Measurements from ENCODE around the gene WNT10A.

DNA sequence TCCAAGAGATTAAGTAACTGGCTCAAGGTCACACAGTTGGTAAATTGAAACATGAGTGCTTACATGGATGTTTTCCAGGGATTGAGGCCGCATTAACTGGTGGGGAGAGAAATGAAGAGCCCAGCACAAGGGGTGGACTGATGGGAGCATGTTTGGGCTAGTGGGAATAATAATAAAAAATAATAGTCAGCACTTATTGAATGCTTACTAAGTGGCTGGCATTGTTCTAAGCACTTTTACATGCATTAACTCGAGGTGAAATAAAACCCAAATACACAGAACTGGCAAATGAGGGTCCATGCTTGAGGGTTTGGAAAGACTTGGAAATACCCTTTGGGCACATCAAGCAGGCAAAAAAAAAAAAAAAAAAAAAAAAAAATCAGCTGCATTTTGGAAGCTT, 44.8 kb downstream of the WNT10A start:
- TF ChIP-seq, protein P1, sequence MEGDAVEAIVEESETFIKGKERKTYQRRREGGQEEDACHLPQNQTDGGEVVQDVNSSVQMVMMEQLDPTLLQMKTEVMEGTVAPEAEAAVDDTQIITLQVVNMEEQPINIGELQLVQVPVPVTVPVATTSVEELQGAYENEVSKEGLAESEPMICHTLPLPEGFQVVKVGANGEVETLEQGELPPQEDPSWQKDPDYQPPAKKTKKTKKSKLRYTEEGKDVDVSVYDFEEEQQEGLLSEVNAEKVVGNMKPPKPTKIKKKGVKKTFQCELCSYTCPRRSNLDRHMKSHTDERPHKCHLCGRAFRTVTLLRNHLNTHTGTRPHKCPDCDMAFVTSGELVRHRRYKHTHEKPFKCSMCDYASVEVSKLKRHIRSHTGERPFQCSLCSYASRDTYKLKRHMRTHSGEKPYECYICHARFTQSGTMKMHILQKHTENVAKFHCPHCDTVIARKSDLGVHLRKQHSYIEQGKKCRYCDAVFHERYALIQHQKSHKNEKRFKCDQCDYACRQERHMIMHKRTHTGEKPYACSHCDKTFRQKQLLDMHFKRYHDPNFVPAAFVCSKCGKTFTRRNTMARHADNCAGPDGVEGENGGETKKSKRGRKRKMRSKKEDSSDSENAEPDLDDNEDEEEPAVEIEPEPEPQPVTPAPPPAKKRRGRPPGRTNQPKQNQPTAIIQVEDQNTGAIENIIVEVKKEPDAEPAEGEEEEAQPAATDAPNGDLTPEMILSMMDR (IDR thresholded peaks at IDR 0.05), result no peak
- TF ChIP-seq POLR2A (IDR thresholded peaks at IDR 0.05), result no peak
- no peak for TF ChIP-seq EP300 (IDR thresholded peaks at IDR 0.05)

Data from ovary (tissue), 3 donors.